ENCODE data around the gene DOCK6.

The DOCK6 gene

DNA sequence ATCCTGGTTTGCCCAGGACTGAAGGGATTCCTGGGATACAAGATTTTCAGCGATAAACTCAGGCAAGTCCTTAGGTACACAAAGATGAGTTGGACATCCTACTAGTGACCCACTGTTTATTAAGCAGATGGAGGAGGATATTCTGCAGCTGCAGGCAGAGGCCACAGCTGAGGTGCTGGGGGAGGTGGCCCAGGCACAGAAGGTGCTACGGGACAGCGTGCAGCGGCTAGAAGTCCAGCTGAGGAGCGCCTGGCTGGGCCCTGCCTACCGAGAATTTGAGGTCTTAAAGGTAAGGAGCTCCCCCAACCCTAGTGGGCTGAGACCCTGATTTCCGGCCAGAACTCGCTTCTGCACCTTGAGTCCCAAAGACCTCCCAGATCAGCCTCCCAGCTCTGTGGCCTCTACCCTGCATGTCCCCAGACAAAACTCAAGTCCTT lies 22.3 kb downstream of the DOCK6 start:
- Histone ChIP-seq H3K4me3 (ENCODE audit: low read depth in 1 of 2, low read length in 1 of 2) (no peak overlapping the region), H3K27me3 (peaks cover 18% of the 10 kb centered on the region), H3K9me3 (no peaks in the 10 kb centered on the region), H3K27ac (no peak overlapping the region), H3K36me3 (no peaks in the 10 kb centered on the region), H3K4me1 (ENCODE audit: control insufficient read depth in 1 of 2, insufficient read depth in 1 of 2, low read depth in 1 of 2, low read length in 1 of 2) (peaks cover 3 to 4% of the 10 kb centered on the region in 2 experiments)
- TF ChIP-seq, protein P1, sequence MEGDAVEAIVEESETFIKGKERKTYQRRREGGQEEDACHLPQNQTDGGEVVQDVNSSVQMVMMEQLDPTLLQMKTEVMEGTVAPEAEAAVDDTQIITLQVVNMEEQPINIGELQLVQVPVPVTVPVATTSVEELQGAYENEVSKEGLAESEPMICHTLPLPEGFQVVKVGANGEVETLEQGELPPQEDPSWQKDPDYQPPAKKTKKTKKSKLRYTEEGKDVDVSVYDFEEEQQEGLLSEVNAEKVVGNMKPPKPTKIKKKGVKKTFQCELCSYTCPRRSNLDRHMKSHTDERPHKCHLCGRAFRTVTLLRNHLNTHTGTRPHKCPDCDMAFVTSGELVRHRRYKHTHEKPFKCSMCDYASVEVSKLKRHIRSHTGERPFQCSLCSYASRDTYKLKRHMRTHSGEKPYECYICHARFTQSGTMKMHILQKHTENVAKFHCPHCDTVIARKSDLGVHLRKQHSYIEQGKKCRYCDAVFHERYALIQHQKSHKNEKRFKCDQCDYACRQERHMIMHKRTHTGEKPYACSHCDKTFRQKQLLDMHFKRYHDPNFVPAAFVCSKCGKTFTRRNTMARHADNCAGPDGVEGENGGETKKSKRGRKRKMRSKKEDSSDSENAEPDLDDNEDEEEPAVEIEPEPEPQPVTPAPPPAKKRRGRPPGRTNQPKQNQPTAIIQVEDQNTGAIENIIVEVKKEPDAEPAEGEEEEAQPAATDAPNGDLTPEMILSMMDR (IDR thresholded peaks at IDR 0.05), result no peak

DNA sequence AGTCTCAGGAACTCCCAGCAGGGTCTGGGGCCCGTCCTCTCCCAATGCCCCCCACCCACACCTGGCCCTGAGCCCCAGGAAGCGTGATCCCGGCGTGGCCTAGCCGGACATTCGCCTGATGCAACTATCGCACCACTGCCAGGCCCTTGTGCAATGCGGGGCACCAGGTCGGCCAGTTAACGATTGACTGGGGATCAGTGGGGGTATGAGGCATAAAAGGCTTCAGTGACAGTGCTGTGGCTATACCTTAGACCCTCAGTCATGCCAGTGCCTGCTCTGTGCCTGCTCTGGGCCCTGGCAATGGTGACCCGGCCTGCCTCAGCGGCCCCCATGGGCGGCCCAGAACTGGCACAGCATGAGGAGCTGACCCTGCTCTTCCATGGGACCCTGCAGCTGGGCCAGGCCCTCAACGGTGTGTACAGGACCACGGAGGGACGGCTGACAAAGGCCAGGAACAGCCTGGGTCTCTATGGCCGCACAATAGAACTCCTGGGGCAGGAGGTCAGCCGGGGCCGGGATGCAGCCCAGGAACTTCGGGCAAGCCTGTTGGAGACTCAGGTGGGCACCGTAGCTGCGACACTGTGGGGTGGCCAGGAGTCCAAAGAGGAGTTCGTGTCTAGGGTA lies 22.8 kb downstream of the DOCK6 start, which contains the start of gene ANGPTL8:
TSS of gene ANGPTL8 (plus strand) at position 243 of the 624 bp plus-strand sequence. CDS start at position 262, 19 bp downstream.
- TF ChIP-seq, protein P1 (IDR thresholded peaks at IDR 0.05), result no peak
- H3K4me3 ChIP-seq (ENCODE audit: low read depth in 1 of 2, low read length in 1 of 2), result no peak within 1 kb of the TSS
- no peaks in the 10 kb centered on the region for H3K36me3 ChIP-seq
- H3K9me3 ChIP-seq, result no peaks in the 10 kb centered on the region
- H3K4me1 ChIP-seq (ENCODE audit: control insufficient read depth in 1 of 2, insufficient read depth in 1 of 2, low read depth in 1 of 2, low read length in 1 of 2), result peaks cover 3 to 4% of the 10 kb centered on the region in 2 experiments
- H3K27ac ChIP-seq, result no peak within 1 kb of the TSS
- peaks cover 18% of the 10 kb centered on the region for H3K27me3 ChIP-seq

DNA sequence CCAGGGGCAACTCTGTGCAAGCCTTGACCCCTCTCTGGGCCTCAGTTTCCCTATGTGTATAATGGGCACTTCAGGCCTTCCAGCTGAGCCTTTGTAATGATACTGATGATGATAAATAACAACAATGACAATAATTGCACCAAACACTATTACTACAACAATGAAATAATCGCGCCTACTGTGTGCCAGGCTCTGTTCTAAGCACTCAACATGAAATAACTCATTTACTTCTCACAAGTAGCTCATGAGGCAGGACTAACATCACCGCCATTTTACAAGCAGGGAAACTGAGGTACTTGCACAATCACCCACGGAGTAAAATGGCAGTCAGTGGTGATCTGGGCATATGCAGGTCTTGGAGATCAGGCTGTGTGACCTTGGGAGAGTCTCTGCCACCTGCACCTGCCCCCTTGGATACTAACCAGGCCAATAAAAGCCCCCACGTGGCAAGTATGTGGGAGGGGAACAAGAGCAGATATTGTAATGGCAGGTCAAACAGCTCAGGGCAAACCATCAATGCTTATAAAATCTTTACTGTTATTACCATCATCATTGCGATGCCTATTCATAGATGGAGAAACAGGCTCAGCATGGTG lies 23.4 kb downstream of the DOCK6 start:
- Histone ChIP-seq H3K4me3 (ENCODE audit: low read depth in 1 of 2, low read length in 1 of 2) (no peak overlapping the region), H3K36me3 (no peaks in the 10 kb centered on the region), H3K4me1 (ENCODE audit: control insufficient read depth in 1 of 2, insufficient read depth in 1 of 2, low read depth in 1 of 2, low read length in 1 of 2) (peaks cover 3 to 4% of the 10 kb centered on the region in 2 experiments), H3K27me3 (peaks cover 16% of the 10 kb centered on the region), H3K27ac (no peak overlapping the region), H3K9me3 (no peaks in the 10 kb centered on the region)
- TF ChIP-seq, protein P1 (IDR thresholded peaks at IDR 0.05), result no peak

DNA sequence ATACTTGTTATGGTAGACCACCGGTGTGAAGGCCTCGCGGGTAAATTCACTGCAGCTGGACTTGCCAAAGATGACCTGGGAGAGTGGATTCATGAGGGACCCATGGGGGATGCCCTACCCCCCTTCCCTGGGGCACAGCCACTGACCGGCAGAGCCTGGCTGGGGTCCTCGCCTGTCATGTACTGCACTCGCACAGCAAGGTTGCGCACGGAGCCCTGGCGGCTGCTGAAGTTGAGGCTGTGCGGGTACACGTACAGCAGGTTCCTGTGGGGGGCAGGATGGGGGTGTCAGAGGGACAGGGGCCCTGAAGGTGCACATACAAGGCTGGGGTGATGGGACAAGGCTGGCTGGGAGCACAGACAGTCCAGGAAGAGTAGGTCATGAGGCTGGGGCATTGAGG lies 24.3 kb downstream of the DOCK6 start:
- Histone ChIP-seq H3K27me3 (peaks cover 8% of the 10 kb centered on the region), H3K4me1 (ENCODE audit: control insufficient read depth in 1 of 2, insufficient read depth in 1 of 2, low read depth in 1 of 2, low read length in 1 of 2) (no peaks in the 10 kb centered on the region), H3K4me3 (ENCODE audit: low read depth in 1 of 2, low read length in 1 of 2) (no peak overlapping the region), H3K36me3 (no peaks in the 10 kb centered on the region), H3K27ac (no peak overlapping the region), H3K9me3 (no peaks in the 10 kb centered on the region)
- TF ChIP-seq, protein P1 (IDR thresholded peaks at IDR 0.05), result no peak

DNA sequence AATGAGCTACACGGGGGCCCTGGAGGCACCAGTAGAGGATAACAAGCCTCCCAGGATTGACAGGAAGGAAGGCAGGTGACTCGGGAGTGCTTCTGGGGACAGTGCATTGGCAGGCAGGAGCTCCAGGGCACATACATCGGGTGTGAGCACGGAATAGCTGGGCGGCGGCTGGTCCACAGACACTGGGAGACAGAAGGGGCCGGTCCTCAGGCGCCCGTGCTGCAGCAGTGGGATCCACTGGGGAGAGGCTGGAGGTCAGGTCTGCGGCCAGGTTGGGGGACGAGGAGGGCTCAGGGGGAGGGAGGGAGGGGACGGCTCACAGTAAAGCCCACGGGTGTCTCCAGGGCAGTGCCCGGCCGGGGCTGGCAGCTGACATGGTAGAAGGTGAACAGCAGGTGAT lies 25.0 kb downstream of the DOCK6 start:
- H3K4me3 ChIP-seq (ENCODE audit: low read depth in 1 of 2, low read length in 1 of 2), result no peak overlapping the region
- TF ChIP-seq, protein P1 (IDR thresholded peaks at IDR 0.05), result no peak
- no peak overlapping the region for H3K27ac ChIP-seq
- H3K4me1 ChIP-seq (ENCODE audit: control insufficient read depth in 1 of 2, insufficient read depth in 1 of 2, low read depth in 1 of 2, low read length in 1 of 2), result no peaks in the 10 kb centered on the region
- no peaks in the 10 kb centered on the region for H3K36me3 ChIP-seq
- H3K27me3 ChIP-seq, result peaks cover under 1% of the 10 kb centered on the region
- no peaks in the 10 kb centered on the region for H3K9me3 ChIP-seq
